RWPE2 (cell line): ENCODE data around the gene KIAA0930.

Experiments used
- ATAC-seq: fragments of 200-7000 bp; cut with Tn5 transposase; 3 replicates; pipeline ENCODE4 v1.9.1; 2021; ENCODE audit warnings: low read depth
- DNase-seq: peaks from one replicate; pipeline ENCODE4 v3.0.0-alpha.2; 2020; ENCODE audit warnings: low spot score
- H3K27ac ChIP-seq: fragments of 450-650 bp; 2 replicates; pipeline ENCODE4 v1.5.1; 2017; ENCODE audit warnings: mild to moderate bottlenecking; ENCODE audit not compliant: poor library complexity, severe bottlenecking
- H3K27me3 ChIP-seq: fragments of 250-450 bp; sonication (Bioruptor Pico); 2 replicates; pipeline ENCODE4 v1.5.1; 2021; ENCODE audit warnings: mild to moderate bottlenecking, moderate library complexity; ENCODE audit not compliant: insufficient read depth, poor library complexity, severe bottlenecking
- H3K36me3 ChIP-seq: fragments of 250-450 bp; sonication (Bioruptor Pico); 2 replicates; pipeline ENCODE4 v1.5.1; 2020; ENCODE audit warnings: low read depth, mild to moderate bottlenecking, moderate library complexity
- H3K4me1 ChIP-seq: fragments of 250-450 bp; sonication (Bioruptor Pico); 2 replicates; pipeline ENCODE4 v1.5.1; 2021; ENCODE audit warnings: mild to moderate bottlenecking, moderate library complexity; ENCODE audit not compliant: insufficient read depth, poor library complexity, severe bottlenecking
- H3K4me3 ChIP-seq: fragments of 250-450 bp; sonication (Bioruptor Pico); 2 replicates; pipeline ENCODE4 v1.5.1; 2021; ENCODE audit warnings: mild to moderate bottlenecking, moderate library complexity; ENCODE audit not compliant: severe bottlenecking
- H3K9me3 ChIP-seq: fragments of 250-450 bp; sonication (Bioruptor Pico); 2 replicates; pipeline ENCODE4 v1.5.1; 2021; ENCODE audit warnings: mild to moderate bottlenecking, moderate library complexity; ENCODE audit not compliant: severe bottlenecking
- CTCF ChIP-seq: fragments of 450-650 bp; IDR thresholded peaks from one replicate; pipeline ENCODE4 v1.5.1; 2017; ENCODE audit warnings: mild to moderate bottlenecking, moderate library complexity; ENCODE audit not compliant: poor library complexity, severe bottlenecking

Gene KIAA0930

DNA sequence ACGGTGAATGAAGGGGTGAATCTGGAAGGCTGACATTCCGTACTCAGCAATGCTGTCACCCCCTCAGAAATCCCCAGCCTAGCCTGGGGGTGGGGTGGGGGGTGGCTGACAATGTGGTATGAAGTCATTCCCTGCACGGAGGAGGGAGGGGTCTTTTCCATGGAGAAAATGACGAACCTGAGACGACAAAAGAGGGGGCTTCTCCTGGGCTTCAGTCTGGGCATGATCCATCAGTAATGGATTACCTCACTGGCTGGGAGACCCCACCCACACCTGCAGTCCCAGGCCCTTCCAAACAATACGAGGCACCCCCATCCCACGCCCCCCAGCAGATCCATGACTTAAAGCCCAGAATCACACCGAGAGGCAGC, 1.0 kb downstream of the KIAA0930 start:
- Histone ChIP-seq H3K27ac (peak overlapping the region; percentile 40), H3K9me3 (no peaks in the 10 kb centered on the region), H3K27me3 (no peaks in the 10 kb centered on the region), H3K36me3 (peaks cover 25% of the 10 kb centered on the region), H3K4me3 (peak overlapping the region; percentile 52), H3K4me1 (peaks cover 15% of the 10 kb centered on the region)
- TF ChIP-seq CTCF: no peak
- DNase-seq: no peak
- no peak for ATAC-seq

GRCh38 chr22:45238957-45239680, 1.6 kb downstream of the KIAA0930 start:
- no peaks in the 10 kb centered on the region for H3K9me3 ChIP-seq
- peak overlapping the region; percentile 52 for H3K4me3 ChIP-seq
- no peak for ATAC-seq
- H3K27ac ChIP-seq: peak overlapping the region; percentile 40
- no peak for TF ChIP-seq CTCF
- H3K4me1 ChIP-seq: peaks cover 15% of the 10 kb centered on the region
- DNase-seq: no peak
- H3K36me3 ChIP-seq: peaks cover 25% of the 10 kb centered on the region
- no peaks in the 10 kb centered on the region for H3K27me3 ChIP-seq

GRCh38 chr22:45238076-45238956, 2.4 kb downstream of the KIAA0930 start:
- H3K27ac ChIP-seq: peak overlapping the region; percentile 40
- ATAC-seq (no peak), DNase-seq (no peak)
- H3K27me3 ChIP-seq: no peaks in the 10 kb centered on the region
- H3K9me3 ChIP-seq: no peaks in the 10 kb centered on the region
- peaks cover 13% of the 10 kb centered on the region for H3K4me1 ChIP-seq
- no peak overlapping the region for H3K4me3 ChIP-seq
- no peak for TF ChIP-seq CTCF
- H3K36me3 ChIP-seq: peaks cover 25% of the 10 kb centered on the region

DNA sequence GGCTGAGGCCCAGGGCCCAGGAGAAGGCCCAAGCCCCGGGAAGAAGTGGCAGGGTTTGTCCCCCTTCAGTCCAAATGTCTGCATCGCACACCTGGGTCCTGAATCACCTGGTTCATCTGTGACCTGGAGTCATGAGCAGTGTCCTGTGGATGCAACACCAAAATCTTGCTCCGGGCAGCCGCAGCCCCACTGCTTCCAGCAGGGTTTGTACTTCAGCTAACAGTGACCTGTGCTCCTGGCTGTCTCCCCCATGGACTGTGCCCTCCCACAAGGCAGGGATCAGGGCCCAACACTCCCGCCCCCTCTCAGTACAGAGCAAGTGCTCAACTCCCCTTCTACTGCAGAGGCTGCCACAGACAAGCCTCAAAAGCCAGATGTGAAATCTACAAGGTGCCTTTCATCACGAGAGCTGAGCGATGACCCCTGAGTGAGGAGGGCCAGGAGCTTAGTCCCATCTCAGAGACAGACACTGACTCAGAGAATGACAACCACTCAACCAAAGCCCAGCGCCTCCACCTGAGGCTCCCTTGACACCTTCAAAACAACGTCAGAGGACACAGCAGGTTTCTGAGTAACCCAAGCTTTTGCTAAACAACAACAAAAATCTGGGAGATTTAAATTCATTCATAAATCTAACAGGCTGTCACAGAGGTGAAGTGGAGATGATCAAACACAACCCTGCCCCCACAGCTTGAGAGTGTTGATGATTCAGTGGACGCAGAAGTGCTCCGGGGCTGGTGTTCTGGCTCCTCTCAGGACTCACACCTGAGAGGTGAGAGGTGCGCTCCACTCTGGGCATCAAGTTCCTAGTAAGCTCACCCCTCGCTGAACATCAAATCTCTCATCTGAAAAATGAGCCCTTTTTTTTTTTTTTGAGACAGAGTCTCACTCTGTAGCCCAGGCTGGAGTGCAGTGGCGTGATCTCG, 3.4 kb downstream of the KIAA0930 start:
- Histone ChIP-seq H3K9me3 (no peaks in the 10 kb centered on the region), H3K4me1 (peaks cover 6% of the 10 kb centered on the region), H3K36me3 (peaks cover 25% of the 10 kb centered on the region), H3K4me3 (no peak overlapping the region), H3K27ac (no peak overlapping the region), H3K27me3 (no peaks in the 10 kb centered on the region)
- ATAC-seq (no peak), DNase-seq (no peak)
- no peak for TF ChIP-seq CTCF
